ENCODE measurements around the gene ADAMTS13. TPM values are rescaled to one million over a fixed set of nuclear protein-coding genes. Genes with fewer than 3 reads are reported as not detected.
"Not testable (repeated sequence)": the region's sequence is repeated elsewhere in the genome, so short reads cannot be mapped to it uniquely, and the experiment has no call there.

Gene ADAMTS13
- total RNA-seq, 2 donors from 2014 or later, result 3.9 to 4.7 TPM

DNA sequence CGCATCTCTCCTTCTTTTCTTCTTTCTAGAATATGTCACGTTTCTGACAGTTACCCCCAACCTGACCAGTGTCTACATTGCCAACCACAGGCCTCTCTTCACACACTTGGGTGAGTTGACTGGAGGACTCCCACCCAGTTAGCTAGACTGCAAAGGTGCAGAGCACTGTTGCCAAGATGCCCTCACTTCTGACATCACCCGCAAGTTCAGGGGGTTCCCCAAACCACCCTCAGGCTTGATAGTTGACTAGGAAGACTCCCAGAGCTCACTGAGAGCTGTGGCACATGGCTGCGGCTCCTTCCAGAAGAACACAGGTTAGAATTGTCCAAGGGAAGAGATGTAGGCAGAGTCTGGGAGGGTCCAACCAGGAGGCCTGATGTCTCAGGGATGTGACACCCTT, 17.2 kb downstream of the ADAMTS13 start:
- Mint-ChIP-seq H3K36me3 (ENCODE audit: insufficient read depth in 2 of 2) (no peaks in the 10 kb centered on the region), H3K4me1 (ENCODE audit: low read depth) (peaks cover 7% of the 10 kb centered on the region), H3K4me3 (peak overlapping the region in 1 of 2 donors; percentile 33), H3K27me3 (ENCODE audit: low read depth) (no peaks in the 10 kb centered on the region), H3K9me3 (no peaks in the 10 kb centered on the region), H3K27ac (no peak overlapping the region)
- DNase-seq (no peak), ATAC-seq (replicated peaks in 1 of 2) (peak; percentile 65 to 77)

- no peaks in the 10 kb centered on the region for H3K27me3 Mint-ChIP-seq (ENCODE audit: low read depth)
- DNase-seq (no peak), ATAC-seq (replicated peaks in 1 of 2) (no peak)
- no peak overlapping the region for H3K4me3 Mint-ChIP-seq
- no peaks in the 10 kb centered on the region for H3K9me3 Mint-ChIP-seq
- H3K27ac Mint-ChIP-seq, result no peak overlapping the region
- H3K4me1 Mint-ChIP-seq (ENCODE audit: low read depth), result peaks cover 7% of the 10 kb centered on the region
- H3K36me3 Mint-ChIP-seq (ENCODE audit: insufficient read depth in 2 of 2), result no peaks in the 10 kb centered on the region
Observed at GRCh38 chr9:133440874-133441273, 18.7 kb downstream of the ADAMTS13 start.

- DNase-seq (no peak), ATAC-seq (replicated peaks in 1 of 2) (no peak)
- no peaks in the 10 kb centered on the region for H3K9me3 Mint-ChIP-seq
- H3K27me3 Mint-ChIP-seq (ENCODE audit: low read depth), result no peaks in the 10 kb centered on the region
- no peak overlapping the region for H3K27ac Mint-ChIP-seq
- H3K4me1 Mint-ChIP-seq (ENCODE audit: low read depth), result peaks cover 7% of the 10 kb centered on the region
- no peaks in the 10 kb centered on the region for H3K36me3 Mint-ChIP-seq (ENCODE audit: insufficient read depth in 2 of 2)
- no peak overlapping the region for H3K4me3 Mint-ChIP-seq
Observed at GRCh38 chr9:133441571-133441970, 19.4 kb downstream of the ADAMTS13 start.

GRCh38 chr9:133443248-133443647, 21.1 kb downstream of the ADAMTS13 start:
- H3K4me3 Mint-ChIP-seq, result no peak overlapping the region
- ATAC-seq (replicated peaks in 1 of 2), result no peak
- DNase-seq, result no peak
- no peak overlapping the region for H3K27ac Mint-ChIP-seq
- H3K4me1 Mint-ChIP-seq (ENCODE audit: low read depth), result peaks cover 7% of the 10 kb centered on the region
- H3K27me3 Mint-ChIP-seq (ENCODE audit: low read depth), result no peaks in the 10 kb centered on the region
- no peaks in the 10 kb centered on the region for H3K9me3 Mint-ChIP-seq
- no peaks in the 10 kb centered on the region for H3K36me3 Mint-ChIP-seq (ENCODE audit: insufficient read depth in 2 of 2)

- Mint-ChIP-seq H3K27ac (no peak overlapping the region), H3K4me3 (no peak overlapping the region), H3K4me1 (ENCODE audit: low read depth) (peaks cover 7% of the 10 kb centered on the region), H3K9me3 (no peaks in the 10 kb centered on the region), H3K27me3 (ENCODE audit: low read depth) (no peaks in the 10 kb centered on the region), H3K36me3 (ENCODE audit: insufficient read depth in 2 of 2) (no peaks in the 10 kb centered on the region)
- no peak for DNase-seq
- no peak for ATAC-seq (replicated peaks in 1 of 2)
Observed at GRCh38 chr9:133443982-133444381, 21.8 kb downstream of the ADAMTS13 start.

GRCh38 chr9:133445293-133445969, 23.3 kb downstream of the ADAMTS13 start:
- no peak overlapping the region for H3K4me3 Mint-ChIP-seq
- H3K27ac Mint-ChIP-seq, result no peak overlapping the region
- no peaks in the 10 kb centered on the region for H3K27me3 Mint-ChIP-seq (ENCODE audit: low read depth)
- H3K4me1 Mint-ChIP-seq (ENCODE audit: low read depth), result no peaks in the 10 kb centered on the region
- ATAC-seq (replicated peaks in 1 of 2), result no peak
- no peaks in the 10 kb centered on the region for H3K9me3 Mint-ChIP-seq
- no peaks in the 10 kb centered on the region for H3K36me3 Mint-ChIP-seq (ENCODE audit: insufficient read depth in 2 of 2)
- DNase-seq, result no peak

DNA sequence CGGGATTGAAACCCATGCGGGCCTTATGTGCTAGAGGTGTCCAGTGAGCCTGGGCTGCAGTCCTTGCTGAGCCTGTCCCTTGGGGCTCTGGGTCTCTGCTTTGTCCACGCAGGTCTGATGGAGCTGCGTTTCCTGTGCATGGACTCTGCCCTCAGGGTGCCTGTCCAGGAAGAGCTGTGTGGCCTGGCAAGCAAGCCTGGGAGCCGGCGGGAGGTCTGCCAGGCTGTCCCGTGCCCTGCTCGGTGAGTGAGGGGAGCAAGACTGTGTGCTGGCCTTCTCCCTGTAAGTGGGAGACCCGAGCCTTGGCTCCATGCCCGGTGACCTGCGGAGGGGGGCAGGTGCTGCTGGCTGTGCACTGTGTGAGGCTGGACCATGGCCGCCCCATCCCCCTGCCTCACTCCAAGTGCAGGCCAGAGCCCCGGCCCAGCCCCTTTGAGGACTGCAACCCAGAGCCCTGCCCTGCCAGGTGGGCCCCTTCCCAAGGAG, 26.4 kb downstream of the ADAMTS13 start:
- H3K36me3 Mint-ChIP-seq (ENCODE audit: insufficient read depth in 2 of 2), result no peaks in the 10 kb centered on the region
- no peaks in the 10 kb centered on the region for H3K27me3 Mint-ChIP-seq (ENCODE audit: low read depth)
- no peak overlapping the region for H3K27ac Mint-ChIP-seq
- ATAC-seq (replicated peaks in 1 of 2) (no peak), DNase-seq (no peak)
- no peaks in the 10 kb centered on the region for H3K9me3 Mint-ChIP-seq
- no peak overlapping the region for H3K4me3 Mint-ChIP-seq
- no peaks in the 10 kb centered on the region for H3K4me1 Mint-ChIP-seq (ENCODE audit: low read depth)

DNA sequence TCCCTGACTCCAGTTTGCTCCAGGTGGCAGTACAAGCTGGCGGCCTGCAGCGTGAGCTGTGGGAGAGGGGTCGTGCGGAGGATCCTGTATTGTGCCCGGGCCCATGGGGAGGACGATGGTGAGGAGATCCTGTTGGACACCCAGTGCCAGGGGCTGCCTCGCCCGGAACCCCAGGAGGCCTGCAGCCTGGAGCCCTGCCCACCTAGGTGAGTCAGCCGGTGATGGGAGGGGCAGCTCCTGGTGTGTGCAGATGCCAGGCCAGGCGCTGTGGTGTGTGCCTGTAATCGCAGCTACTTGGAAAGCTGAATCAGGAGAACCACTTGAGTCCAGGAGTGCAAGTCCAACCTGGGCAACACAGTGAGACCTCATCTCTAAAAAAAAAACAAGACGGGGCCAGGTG, 27.6 kb downstream of the ADAMTS13 start:
- H3K4me1 Mint-ChIP-seq (ENCODE audit: low read depth), result no peaks in the 10 kb centered on the region
- ATAC-seq (replicated peaks in 1 of 2), result no peak
- H3K27me3 Mint-ChIP-seq (ENCODE audit: low read depth), result no peaks in the 10 kb centered on the region
- no peak overlapping the region for H3K27ac Mint-ChIP-seq
- H3K36me3 Mint-ChIP-seq (ENCODE audit: insufficient read depth in 2 of 2), result no peaks in the 10 kb centered on the region
- H3K4me3 Mint-ChIP-seq, result no peak overlapping the region
- H3K9me3 Mint-ChIP-seq, result no peaks in the 10 kb centered on the region
- DNase-seq, result no peak

DNA sequence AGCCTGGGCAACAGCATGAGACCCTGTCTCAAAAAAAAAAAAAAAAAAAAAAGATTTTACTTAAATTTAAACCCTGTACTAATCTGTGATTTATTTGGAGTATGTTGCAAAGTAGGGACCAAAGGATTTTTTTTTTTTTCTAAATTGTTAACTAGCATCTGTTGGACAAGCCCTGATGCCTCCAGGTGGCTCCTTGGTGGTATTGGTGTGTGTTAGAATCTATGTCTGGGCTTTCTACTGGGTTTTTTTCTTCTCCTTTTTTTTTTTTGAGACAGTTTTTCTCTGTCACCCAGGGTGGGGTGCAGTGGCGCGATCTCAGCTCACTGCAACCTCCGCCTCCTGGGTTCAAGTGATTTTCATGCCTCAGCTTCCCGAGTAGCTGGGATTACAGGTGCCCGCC, 29.7 kb downstream of the ADAMTS13 start:
- not testable (repeated sequence) for H3K9me3 Mint-ChIP-seq; H3K4me1 Mint-ChIP-seq (ENCODE audit: low read depth); DNase-seq; H3K27ac Mint-ChIP-seq; H3K27me3 Mint-ChIP-seq (ENCODE audit: low read depth); H3K4me3 Mint-ChIP-seq; H3K36me3 Mint-ChIP-seq (ENCODE audit: insufficient read depth in 2 of 2); ATAC-seq (replicated peaks in 1 of 2)

- no peaks in the 10 kb centered on the region for H3K27me3 Mint-ChIP-seq (ENCODE audit: low read depth)
- DNase-seq, result no peak
- H3K9me3 Mint-ChIP-seq, result no peaks in the 10 kb centered on the region
- ATAC-seq (replicated peaks in 1 of 2), result no peak
- H3K27ac Mint-ChIP-seq, result no peak overlapping the region
- H3K4me3 Mint-ChIP-seq, result no peak overlapping the region
- no peaks in the 10 kb centered on the region for H3K36me3 Mint-ChIP-seq (ENCODE audit: insufficient read depth in 2 of 2)
- H3K4me1 Mint-ChIP-seq (ENCODE audit: low read depth), result no peaks in the 10 kb centered on the region
Observed at GRCh38 chr9:133452562-133452961, 30.4 kb downstream of the ADAMTS13 start.

- Mint-ChIP-seq H3K36me3 (ENCODE audit: insufficient read depth in 2 of 2) (no peaks in the 10 kb centered on the region), H3K27ac (no peak overlapping the region), H3K4me1 (ENCODE audit: low read depth) (peaks cover under 1% of the 10 kb centered on the region), H3K9me3 (no peaks in the 10 kb centered on the region), H3K27me3 (ENCODE audit: low read depth) (no peaks in the 10 kb centered on the region), H3K4me3 (no peak overlapping the region)
- DNase-seq (no peak), ATAC-seq (replicated peaks in 1 of 2) (no peak)
Observed at GRCh38 chr9:133453651-133454050, 31.5 kb downstream of the ADAMTS13 start.

DNA sequence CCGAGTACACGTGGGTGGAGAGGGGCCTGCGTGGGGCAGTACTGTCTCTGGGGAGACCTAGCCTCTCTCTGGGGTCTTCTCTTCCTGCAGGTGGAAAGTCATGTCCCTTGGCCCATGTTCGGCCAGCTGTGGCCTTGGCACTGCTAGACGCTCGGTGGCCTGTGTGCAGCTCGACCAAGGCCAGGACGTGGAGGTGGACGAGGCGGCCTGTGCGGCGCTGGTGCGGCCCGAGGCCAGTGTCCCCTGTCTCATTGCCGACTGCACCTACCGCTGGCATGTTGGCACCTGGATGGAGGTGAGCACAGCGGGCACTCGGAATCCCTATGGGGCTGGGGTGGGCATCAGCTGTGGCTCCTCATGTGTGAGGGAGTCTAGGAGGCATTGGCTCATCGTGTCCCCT, 32.2 kb downstream of the ADAMTS13 start:
- Mint-ChIP-seq H3K9me3 (no peaks in the 10 kb centered on the region), H3K4me1 (ENCODE audit: low read depth) (peaks cover 7% of the 10 kb centered on the region), H3K27me3 (ENCODE audit: low read depth) (no peaks in the 10 kb centered on the region), H3K36me3 (ENCODE audit: insufficient read depth in 2 of 2) (no peaks in the 10 kb centered on the region), H3K27ac (no peak overlapping the region), H3K4me3 (no peak overlapping the region)
- ATAC-seq (replicated peaks in 1 of 2), result no peak
- no peak for DNase-seq

DNA sequence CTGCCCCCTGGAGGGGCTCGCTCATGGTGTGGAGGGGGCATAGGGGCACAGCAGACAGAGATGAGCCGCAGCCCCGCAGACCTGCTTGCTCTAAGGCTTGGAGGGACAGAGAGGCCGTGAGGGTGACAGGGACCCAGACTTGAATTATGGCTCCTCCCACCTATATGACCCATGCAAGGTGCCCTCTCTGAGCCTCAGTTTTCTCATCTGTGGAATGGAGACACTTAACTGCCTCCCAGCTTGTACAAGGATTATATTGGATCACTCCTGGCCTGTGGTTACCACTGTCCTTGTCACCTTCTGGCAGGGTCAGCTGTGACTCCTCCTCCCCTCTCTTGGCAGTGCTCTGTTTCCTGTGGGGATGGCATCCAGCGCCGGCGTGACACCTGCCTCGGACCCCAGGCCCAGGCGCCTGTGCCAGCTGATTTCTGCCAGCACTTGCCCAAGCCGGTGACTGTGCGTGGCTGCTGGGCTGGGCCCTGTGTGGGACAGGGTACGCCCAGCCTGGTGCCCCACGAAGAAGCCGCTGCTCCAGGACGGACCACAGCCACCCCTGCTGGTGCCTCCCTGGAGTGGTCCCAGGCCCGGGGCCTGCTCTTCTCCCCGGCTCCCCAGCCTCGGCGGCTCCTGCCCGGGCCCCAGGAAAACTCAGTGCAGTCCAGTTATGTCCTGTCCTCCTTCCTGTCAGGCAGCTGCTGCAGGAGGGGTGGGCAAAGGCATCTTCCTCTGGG, 32.9 kb downstream of the ADAMTS13 start:
- Mint-ChIP-seq H3K4me3 (no peak overlapping the region), H3K36me3 (ENCODE audit: insufficient read depth in 2 of 2) (no peaks in the 10 kb centered on the region), H3K9me3 (no peaks in the 10 kb centered on the region), H3K27me3 (ENCODE audit: low read depth) (no peaks in the 10 kb centered on the region), H3K27ac (no peak overlapping the region), H3K4me1 (ENCODE audit: low read depth) (peaks cover 7% of the 10 kb centered on the region)
- DNase-seq (no peak), ATAC-seq (replicated peaks in 1 of 2) (no peak)

DNA sequence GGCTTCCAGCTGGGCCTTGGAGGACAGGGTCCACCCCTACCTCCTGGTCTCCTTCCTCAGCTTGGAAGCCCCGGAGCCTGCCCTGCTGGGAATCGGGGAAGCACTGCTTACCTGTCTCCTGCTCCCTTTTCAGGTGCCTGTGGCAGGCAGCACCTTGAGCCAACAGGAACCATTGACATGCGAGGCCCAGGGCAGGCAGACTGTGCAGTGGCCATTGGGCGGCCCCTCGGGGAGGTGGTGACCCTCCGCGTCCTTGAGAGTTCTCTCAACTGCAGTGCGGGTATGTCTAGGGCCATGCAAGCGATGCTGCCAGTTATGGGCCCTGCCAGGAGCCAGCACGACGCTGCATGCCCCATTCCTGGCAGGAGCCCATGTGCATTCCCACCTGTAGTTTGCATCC, 33.8 kb downstream of the ADAMTS13 start:
- no peaks in the 10 kb centered on the region for H3K36me3 Mint-ChIP-seq (ENCODE audit: insufficient read depth in 2 of 2)
- ATAC-seq (replicated peaks in 1 of 2) (no peak), DNase-seq (no peak)
- no peaks in the 10 kb centered on the region for H3K9me3 Mint-ChIP-seq
- no peak overlapping the region for H3K27ac Mint-ChIP-seq
- H3K27me3 Mint-ChIP-seq (ENCODE audit: low read depth), result no peaks in the 10 kb centered on the region
- peaks cover 7% of the 10 kb centered on the region for H3K4me1 Mint-ChIP-seq (ENCODE audit: low read depth)
- H3K4me3 Mint-ChIP-seq, result no peak overlapping the region
